Testis (tissue), 2 donors: ENCODE results near the gene RFXANK.

Source experiments
- POLR2A ChIP-seq: fragments of 450-650 bp; IDR thresholded peaks from one replicate; pipeline ENCODE4 v1.6.1; 2017; ENCODE audit warnings: antibody characterized with exemption, mild to moderate bottlenecking, moderate library complexity
- TF ChIP-seq, protein P1 (sequence below), 3 experiments: fragments of 450-650 bp in 2 of 3; fragments of 200-600 bp in 1 of 3; sonication (generic) in 1 of 3; IDR thresholded peaks; one replicate each; pipeline ENCODE4 v1.5.1; 2016 to 2019; ENCODE audit warnings: antibody characterized with exemption in 3 of 3, mild to moderate bottlenecking in 2 of 3, moderate library complexity in 1 of 3

DNA sequence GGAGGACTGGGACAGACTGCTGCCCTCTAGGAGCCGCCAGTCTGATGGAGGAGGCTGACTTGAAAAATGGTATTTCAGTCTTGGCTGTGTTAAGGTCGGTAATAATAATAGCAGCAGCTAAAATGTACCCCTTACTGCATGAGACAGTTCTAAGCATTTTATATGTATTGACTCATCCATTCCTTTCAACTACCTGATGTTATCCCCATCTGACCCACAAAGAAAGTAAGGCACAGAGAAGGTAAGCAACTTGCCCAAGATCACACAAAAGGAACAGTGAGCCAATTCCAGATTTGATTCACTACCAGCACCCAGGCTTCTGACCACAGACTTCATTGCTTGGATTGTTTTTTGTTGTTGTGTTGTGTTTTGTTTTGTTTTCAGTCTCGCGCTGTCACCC is 23.7 kb downstream of the RFXANK start:
- TF ChIP-seq, protein P1, sequence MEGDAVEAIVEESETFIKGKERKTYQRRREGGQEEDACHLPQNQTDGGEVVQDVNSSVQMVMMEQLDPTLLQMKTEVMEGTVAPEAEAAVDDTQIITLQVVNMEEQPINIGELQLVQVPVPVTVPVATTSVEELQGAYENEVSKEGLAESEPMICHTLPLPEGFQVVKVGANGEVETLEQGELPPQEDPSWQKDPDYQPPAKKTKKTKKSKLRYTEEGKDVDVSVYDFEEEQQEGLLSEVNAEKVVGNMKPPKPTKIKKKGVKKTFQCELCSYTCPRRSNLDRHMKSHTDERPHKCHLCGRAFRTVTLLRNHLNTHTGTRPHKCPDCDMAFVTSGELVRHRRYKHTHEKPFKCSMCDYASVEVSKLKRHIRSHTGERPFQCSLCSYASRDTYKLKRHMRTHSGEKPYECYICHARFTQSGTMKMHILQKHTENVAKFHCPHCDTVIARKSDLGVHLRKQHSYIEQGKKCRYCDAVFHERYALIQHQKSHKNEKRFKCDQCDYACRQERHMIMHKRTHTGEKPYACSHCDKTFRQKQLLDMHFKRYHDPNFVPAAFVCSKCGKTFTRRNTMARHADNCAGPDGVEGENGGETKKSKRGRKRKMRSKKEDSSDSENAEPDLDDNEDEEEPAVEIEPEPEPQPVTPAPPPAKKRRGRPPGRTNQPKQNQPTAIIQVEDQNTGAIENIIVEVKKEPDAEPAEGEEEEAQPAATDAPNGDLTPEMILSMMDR (IDR thresholded peaks at IDR 0.05): no peak
- no peak for TF ChIP-seq POLR2A
